ENCODE results near the gene MAPK7.

MAPK7 gene

GRCh38 chr17:19362277-19363113, 15.8 kb upstream of the MAPK7 start, which contains the start of gene B9D1:
B9D1 (minus strand) TSS chr17:19362723; CDS start chr17:19362569, 154 bp downstream.
- peak; percentile 77 to 99 (median 94) for DNase-seq

- DNase-seq, result no peak
These were observed 15.2 kb upstream of the MAPK7 start for GRCh38 chr17:19363114-19363438.

- no peak for DNase-seq
These were observed 14.8 kb upstream of the MAPK7 start for GRCh38 chr17:19363460-19364035.

- peak in 17 of 58 donors; percentile 18 to 78 (median 43) for DNase-seq
These were observed 13.4 kb upstream of the MAPK7 start for GRCh38 chr17:19364699-19365498.

- DNase-seq, result no peak
These were observed 12.8 kb upstream of the MAPK7 start for GRCh38 chr17:19365499-19365817.

DNA sequence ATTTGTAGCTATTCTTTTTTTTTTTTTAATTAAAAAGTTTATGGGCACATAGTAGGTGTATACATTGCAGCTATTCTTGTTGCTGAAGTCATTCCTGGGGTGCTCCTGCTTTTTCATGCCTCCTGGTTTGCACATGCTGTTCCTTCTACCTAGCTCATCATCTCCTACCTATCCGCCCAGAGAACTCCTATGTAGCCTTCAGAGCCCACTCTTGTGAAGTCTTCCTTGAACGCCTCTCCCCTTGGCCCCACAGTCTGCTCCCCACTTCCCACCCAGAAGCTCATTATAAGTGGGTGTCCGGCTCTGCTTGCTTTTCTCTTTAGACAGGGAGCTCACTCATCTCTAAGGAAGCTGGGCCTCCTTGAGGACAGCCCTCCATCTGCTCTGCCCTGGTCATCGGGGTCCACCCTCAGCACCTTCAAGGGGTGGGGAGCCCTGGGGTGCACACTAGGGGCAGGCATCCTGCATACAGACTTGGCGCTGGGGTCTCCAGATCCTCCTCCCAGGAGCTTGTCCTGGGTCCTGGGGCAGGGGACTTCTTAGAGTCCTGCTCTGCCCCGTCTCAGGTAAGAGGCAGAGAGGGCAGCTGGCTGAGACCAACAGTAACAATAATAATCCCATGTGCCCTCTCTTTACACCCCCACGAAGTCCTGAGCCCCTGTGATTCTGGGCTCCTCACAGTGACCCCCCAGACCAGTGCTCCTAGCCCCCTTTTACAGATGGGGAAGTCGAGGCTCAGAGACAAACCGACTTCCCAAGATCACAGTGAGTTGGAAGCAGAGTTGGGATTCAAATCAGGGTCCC, 12.3 kb upstream of the MAPK7 start:
- no peak for DNase-seq

GRCh38 chr17:19366637-19366972, 11.7 kb upstream of the MAPK7 start:
- no peak for DNase-seq

- DNase-seq, result no peak
These were observed 10.1 kb upstream of the MAPK7 start for GRCh38 chr17:19368229-19368628.

DNA sequence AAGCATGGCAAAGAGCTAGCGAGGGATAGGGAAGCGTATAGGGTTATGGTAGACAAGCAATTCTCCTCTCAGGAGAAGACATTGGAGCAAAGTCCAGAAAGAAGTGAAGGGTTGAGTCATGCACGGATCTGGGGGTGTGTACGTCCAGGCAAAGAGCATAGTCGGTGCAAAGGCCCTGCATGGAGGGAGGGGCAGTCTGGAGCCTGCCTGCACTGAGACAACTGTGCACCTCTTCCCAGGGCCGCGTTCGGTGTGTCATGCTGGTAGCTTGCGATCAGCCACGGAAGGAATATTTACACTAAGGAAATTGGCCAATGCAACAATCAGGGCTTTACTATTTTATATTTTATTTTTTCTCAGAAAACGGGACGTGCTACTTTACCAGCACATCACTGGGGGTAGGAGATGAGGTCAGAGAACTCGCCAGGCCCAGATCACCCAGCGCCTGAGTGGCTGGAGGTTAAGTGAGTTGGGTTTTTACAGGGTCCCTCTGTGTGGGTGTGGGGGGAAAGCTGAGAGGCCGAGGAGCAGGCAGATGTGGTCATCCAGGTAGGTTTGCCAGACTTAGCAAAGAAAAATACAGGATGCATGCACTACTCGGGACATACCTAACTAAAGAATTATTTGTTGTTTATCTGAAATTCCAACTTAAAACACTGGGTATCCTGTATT, 9.1 kb upstream of the MAPK7 start:
- DNase-seq, result no peak

DNA sequence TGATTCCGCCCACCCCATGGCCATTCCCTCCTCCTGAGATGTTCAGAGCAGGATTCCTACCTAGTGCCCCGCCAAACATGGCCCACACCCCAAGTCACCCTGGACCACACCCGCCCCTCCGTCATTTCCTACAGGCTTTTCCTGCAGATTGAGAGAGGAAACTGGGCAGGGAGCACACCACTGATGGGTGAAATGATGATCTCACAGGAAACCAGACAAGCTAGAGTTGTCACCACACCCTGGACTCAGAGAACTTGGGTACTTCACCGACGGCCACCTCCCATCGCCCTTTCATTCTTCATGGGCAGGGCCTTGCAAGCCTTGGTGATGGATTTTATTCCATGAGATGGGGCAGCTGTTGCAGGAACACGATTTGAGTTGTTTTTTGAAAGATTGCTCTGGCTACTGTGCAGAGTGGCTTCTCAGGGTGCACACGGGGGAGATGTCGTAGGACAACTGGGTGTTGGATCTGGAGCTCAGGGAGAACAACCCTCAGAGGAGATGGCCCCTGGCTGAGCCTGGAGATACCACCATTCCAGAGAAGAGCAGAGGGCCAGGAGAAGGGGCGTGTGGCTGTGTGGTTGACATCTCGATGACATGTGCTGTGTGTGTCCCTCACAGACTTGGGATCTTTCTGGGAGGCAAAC, 8.3 kb upstream of the MAPK7 start:
- DNase-seq, result no peak

DNA sequence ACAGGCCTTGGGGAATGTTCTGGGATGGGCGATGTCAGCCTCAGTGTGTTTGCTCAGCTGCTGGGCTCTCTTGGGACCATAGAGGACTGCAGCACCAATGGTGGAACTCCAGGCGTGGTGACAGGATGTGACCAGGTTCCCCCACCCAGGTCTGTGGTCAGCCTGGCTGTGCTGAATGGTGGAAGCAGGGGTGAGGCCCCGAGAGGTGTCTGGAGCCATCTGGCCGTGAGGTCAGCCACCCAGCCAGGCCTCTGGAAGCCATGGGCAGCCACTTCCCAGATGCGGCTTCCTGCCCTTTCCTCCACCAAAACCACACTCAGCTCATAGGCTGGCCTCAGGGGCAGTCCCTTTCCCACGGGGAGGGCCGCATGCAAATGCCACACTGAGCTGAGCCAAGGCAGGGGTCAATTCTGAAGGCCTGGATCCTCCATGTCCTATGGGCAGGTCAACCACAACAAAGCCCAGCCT, 7.8 kb upstream of the MAPK7 start:
- DNase-seq, result no peak

DNA sequence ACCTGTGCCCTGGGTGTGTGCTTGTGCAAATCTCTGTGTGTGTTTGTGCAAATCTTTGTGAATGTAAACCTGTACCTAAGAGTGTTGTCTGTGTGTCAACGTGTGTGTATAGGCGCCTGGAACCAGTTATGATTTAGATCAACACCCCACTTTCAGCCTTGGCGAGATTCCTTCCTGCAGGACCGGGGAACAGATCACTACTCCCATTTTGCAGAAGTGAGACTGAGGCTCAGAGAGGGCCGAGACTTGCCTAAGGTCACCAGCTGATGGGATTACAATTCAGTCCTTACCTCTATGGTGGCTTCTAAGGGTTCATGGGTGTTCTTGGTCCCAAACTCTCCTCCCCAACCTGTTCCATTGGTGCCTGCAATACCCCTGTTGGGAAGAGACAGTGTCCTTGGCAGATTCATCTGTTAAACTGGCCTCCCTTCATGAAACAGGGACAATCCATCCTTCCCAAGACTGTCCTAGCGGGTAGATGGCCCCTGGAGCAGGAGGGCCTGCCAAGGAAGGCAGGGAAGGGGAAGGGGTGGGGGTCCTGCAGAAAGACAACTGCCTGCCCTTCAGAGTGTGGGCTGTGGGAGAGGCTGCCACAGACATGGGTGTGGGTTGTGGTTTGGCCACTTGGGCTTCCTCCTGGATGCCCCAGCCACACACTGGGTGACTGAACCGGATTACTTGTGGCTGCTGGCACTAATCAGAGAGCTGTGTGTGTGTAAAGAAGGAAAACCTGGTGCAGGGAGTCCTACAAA, 6.9 kb upstream of the MAPK7 start:
- DNase-seq, result no peak

DNA sequence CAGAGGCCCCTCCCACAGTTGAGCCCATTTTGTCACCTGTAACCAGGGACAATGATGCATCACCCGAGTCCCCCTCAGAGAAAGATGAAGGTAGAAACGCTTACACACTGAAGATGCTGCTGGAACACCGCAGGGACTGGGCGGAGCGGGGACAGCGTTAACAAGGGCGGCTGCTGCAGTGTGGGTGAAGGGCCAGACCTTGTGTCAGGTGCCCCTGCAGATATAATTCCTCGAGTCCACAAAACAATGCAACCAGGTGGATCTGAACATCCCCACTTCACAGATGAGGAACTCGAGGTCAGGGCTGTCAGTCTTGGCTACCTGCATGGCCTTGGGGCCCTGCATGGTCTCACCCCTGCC, 6.3 kb upstream of the MAPK7 start:
- DNase-seq, result no peak

- DNase-seq, result no peak
These were observed 5.9 kb upstream of the MAPK7 start for GRCh38 chr17:19372439-19372838.

DNA sequence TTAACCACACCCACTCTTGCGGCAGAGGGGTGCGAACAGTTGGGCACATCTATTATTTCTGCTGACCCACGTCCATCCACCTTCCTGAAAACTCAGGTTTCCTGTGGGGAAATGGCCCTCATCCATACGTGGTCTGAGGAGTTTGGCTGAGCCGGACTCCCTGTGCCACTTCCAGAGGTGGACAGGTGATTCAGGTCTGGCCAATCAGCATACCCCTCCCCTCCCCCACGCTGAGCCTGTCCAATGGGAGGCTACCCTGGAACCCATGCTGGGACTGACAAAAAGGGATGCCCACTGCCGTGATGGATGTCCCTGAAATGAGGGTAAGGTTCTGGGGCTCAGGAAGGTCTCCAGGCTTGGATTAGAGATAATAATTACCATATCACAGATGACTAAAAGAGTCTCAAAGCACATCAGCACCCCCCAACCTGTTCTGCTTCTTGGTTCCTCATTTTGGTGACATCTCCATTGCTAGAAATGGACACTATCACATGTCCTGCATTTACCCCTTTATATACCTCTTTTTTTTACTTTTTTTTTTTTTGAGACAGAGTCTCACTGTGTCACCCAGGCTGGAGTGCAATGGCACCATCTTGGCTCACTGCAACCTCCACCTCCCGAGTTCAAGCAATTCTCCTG, 5.3 kb upstream of the MAPK7 start:
- no peak for DNase-seq

- DNase-seq, result no peak
These were observed 4.2 kb upstream of the MAPK7 start for GRCh38 chr17:19374136-19374535.

DNA sequence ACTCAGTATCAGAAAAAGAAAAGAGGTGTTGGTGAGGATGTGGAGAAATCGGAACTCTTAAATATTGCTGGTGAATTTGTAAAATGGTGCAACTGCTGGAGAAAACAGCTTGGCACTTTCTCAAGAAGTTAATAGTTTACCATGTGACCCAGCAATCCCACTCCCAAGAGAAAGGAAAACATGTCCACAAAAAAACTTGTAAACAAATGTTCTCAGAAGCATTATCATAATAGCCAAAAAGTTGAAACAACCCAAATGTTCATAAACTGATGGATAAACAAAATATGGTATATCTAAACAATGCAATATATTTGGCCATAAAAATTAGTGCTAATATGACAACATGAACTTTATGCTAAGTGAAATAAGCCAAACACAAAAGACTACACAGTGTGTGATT, 2.6 kb upstream of the MAPK7 start:
- DNase-seq, result no peak

GRCh38 chr17:19376811-19377210, 1.5 kb upstream of the MAPK7 start:
- no peak for DNase-seq

Data from anterior cingulate cortex (tissue), 58 donors.